NCI-H2171 treated with DMSO at 0.1 percent for 48 hours (cell line): Measurements from ENCODE around the gene CASKIN2.

Experiments
- DNase-seq: peaks from one replicate; lab custom pipeline; 2025; lab: John Stamatoyannopoulos, UW

CASKIN2 gene

DNA sequence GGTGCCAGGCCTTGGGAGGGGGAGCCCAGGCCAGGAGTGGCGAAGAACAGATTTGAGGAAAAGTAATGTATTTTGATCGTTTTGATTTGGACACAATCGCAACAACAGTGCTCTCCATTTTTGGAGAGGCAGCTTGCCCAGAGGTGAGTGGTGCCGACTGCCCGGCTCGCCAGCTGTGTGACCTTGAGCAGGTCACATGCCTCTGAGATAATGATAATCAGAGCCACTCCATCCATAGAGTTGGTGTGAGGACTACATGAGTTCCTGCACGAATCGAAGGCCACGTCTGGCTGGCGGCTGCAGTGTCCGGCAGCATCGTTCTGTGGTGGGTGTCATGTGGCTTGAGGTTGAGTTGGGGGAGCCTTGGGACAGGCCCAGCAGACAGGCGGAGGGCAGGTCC is 30.8 kb upstream of the CASKIN2 start:
- no peak for DNase-seq

DNA sequence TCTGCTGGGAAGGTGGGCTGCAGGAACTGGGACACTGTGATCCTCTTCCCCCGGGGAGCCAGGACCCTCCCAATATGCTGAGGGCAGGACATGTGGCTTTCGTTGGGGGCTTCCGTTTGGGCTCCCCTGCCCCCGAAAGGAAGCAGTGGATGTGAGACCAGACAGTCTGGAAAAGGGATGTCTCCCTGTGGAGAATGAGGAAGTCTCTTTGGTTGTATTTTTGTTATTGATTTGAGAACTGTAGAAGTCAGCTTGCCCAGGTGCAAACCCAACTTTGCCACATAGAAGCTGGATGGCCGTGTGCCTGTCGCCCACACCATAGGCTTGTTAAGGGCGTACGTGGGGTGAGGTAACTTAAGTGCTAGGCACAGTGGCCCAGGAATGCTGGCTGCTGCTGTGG is 28.9 kb upstream of the CASKIN2 start:
- DNase-seq = no peak

DNA sequence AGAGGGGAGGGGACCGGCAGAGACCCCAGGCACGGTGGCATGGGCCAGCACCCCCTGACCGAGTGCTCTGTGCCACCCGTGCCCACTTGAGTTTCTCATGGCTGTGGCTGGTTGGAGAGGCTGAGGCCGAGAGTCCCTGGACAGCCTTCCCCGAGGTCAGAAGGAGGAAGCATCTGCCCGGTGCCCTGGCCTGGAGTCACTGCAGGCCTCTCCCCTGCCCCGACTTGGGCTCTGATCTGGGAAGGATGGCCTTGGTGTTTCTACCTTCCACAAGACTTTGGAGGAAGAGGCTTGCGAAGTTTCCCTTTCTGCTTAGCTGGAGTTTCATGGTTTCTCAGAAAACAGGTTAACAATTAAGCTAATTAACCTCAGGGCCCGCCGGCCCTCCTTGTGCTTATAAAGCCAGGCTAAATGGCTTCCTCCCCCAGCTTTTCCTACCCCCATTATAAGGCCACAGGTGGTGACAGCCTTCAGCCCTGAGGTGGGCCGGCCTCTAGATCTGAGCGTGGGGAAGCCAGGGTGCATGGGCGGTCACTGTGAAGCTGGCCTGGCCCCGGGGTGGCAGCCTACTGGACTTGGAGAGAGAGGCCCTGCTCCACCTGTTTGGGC is 27.5 kb upstream of the CASKIN2 start:
- DNase-seq = no peak

DNA sequence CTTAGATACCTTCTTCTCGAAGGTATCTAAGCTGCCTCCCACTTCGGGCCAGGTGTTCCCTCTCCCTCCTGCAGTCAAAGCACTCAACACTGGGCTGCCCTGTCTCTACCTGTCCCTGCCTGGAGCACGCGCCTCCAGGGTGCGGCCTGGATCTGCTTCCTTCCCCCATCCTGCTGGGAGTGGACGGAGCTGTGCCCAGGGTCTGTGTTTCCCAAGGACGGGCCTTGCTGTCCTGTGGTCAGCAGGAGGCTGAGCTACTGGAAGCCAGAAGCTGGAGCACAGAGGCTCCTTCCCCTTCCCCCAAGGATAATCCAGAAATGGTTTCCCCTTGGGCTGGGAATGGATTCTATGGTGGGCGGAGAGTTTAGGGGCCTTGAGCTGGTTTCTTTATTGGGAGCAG is 26.9 kb upstream of the CASKIN2 start:
- DNase-seq = no peak

DNA sequence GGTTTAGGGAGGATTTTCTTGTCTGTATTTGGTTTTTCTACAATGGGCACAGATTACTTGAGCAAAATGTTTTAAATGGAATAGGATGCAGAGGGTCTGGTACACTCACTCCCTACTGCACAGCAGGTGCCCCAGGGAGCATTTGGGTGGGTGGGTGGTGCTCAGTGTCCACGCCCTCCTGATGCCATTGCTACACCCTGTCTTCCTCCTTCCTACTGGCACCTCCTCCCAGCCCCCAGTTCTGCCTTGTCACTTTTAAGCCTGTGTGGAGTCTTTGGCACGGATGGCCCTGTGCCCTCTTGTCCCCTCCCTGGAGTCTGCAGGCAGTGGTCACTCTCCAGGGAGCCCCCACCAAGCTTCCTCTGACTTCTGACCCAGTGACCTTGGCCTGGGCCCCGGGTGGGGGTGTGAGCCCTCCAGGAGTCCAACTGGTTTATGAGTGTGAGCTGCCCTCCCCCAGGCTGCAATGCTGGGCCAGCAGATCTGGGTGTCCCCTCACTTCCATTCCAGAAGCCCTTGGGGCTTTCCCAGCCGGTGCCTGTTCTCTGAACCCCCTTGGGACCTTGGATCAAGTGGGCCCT is 25.7 kb upstream of the CASKIN2 start:
- DNase-seq = peak; percentile 8

DNA sequence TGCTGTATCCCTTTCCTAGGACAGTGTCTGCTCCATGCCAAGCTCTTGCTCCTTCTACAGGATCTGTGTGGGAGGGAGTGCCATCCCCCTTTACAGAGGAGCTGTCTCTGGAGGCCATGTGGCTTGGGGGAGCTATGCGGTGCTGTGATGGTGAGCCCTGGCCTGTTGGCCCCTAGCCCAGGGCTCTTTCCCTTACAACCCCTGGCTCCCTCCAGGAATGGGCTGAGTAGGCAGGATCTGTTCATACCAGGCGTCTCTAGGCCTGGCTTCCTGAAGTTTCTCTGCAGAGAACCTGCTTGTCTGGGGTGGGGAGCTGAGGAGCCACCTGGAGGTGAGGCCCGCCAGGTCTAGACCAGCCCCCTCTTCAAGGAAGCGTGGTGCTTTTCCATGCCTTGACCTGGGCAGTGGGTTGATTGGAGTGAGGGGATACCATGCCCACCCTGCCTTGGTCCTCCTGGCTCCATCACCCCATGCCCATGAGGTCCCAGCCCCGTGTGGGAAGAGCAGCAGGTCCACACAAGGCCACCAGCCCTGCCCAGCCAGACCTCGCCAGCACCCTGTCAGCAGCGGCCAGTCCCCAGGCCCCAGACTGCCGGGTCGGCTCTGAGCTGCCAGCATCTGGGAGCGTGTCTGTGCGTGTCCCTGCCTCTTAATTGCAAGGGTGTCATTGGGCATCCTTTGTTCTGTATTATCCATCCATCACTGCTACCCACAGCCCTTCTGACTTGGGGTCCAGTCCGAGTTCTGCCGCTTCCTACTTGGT is 24.8 kb upstream of the CASKIN2 start:
- DNase-seq = no peak

DNA sequence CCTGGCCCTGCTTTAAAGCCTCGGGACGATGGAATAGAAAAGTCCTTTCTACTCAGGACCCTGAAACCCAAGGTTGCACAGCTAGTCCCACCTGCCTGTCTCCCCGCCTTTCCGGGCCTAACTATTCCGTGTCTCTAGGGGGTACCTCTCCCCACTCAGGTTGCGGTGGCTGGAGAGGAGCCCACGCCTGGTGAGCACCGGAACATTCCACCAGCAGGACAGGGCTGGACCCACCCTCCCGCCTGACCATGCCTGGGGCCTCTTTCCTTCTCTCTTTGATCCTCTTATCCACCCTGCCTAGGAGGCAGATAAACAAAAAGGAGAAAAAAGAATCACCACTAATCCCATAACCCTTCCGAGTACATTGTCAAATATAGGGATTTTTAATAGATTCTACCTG is 21.0 kb upstream of the CASKIN2 start:
- DNase-seq = no peak

DNA sequence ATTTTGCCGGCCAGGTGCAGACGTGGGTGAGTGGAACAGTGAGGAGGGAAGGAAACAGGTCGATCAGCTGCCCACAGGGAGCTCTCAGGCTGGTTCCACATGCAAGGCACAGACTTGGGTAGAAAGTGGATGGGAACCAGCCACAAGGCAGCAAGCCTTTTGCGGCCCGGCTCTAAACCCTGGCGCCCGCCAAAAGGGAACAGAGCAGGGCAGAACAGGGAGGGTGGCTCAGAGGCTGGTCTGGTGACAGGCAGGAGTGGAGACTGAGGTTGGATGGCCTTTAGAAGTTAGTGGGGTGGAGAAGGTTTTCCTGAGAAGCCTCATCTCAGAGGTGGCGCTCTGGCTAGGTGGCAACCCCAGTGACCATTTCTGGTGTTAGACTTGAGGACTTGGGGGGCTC is 20.5 kb upstream of the CASKIN2 start:
- no peak for DNase-seq

DNA sequence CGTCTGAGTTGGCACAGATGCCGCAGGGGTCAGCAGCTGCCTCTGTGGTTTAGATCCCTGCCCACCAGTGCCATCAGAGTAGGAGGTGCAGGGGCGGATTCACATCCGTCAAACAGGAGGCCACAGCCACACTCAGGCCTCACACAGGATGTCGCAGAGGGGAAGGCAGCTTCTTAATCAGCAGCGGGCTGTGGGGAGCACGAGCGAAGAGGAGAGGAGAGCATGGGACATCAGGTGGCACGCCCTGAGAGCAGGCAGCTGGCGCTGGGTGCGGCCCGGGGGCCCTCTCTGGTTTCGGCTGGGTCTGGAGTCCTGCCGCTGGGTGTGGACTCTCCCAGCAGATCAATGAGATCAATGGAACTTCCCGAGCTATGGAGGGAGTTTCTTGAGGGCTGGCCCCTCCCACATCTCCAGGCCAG is 19.8 kb upstream of the CASKIN2 start:
- no peak for DNase-seq

DNA sequence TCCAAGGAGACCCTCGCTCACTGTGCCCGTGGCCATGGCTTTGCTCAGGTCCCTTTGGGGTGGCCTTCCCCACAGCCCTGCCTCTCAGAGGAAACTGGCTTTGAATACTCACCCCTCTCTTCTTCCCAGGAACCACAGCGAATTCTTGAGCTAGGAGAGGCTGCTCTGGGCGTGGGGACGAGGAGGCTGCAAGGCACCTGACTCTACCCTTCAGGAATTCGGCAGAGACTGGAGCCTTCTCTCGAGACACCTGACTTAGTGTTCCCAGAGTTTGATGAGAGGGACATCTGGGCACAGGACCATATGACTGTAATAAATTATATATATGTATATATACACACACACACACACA is 16.4 kb upstream of the CASKIN2 start:
- DNase-seq = no peak

DNA sequence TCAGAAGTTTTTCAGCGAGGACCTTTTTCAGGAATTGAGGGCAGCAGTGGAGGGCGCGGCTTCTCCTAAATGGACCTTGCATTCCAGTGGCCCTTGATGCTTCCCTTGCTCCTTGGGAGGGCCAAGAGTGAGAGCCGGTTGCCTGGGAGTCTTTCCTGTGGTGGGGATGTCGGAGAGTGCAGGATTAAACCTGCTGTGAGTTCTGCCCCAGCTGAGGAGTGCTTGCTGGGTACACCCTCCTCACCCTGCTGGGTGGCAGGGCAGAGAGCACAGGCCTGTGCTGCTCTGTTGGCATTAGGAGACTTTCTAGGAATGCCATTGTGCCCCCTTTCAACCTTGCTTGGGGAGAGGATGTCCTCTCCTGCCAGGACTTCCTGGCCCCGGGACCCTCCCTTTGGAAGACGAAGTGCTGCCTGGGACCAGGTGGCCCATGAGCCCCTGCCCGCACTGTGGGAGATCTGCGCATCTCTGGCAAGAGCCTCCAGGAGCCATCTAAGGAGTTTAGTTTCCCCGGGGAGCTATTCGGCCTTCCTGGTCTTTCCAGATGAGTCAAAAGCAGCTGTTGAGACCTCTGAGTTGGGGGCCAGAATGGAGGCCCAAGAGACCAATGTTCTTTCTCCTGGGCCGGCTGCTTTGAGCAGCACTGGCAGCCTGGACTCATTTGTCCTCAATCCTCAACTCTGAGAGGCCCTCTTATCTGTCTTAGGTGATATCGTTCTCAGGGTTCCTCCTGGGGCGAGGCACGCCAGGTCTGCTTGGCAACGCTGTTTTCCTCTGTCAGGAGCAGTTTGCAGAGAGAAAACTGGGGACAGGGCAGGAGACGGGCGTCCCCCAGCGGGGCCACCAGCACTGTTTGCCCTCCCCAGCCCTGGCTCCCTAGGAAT is 15.7 kb upstream of the CASKIN2 start:
- no peak for DNase-seq

DNA sequence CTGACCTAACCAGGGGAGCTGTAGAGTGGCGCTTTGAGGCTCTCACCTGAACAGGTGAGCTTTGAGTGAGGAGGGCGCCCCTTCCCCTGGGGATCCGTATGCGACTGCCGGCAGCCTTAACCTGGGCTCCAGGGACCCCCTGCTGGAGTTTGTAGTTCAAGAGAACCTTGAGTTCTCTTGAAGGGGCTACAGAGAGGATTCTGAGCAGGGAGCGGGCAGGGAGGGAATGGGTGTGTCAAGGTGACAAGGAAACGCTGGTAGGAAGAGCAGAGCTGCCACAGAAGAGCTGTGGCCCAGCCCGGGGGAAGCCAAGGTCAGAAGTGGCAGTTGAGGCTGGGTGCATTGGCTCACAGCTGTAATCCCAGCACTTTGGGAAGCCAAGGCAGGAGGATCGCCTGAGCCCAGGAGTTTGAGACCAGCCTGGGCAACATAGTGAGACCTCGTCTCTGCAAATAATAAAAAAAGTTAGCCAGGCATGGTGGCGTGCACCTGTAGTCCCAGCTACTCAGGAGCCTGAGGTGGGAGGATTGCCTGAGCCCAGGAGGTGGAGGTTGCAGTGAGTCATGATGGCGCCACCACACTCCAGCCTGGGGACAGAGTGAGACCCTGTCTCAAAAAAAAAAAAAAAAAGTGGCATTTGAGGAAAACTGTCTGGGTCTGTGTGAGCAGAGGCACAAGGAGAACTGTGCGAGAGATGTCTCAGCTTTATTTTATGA is 11.4 kb upstream of the CASKIN2 start:
- no peak for DNase-seq

DNA sequence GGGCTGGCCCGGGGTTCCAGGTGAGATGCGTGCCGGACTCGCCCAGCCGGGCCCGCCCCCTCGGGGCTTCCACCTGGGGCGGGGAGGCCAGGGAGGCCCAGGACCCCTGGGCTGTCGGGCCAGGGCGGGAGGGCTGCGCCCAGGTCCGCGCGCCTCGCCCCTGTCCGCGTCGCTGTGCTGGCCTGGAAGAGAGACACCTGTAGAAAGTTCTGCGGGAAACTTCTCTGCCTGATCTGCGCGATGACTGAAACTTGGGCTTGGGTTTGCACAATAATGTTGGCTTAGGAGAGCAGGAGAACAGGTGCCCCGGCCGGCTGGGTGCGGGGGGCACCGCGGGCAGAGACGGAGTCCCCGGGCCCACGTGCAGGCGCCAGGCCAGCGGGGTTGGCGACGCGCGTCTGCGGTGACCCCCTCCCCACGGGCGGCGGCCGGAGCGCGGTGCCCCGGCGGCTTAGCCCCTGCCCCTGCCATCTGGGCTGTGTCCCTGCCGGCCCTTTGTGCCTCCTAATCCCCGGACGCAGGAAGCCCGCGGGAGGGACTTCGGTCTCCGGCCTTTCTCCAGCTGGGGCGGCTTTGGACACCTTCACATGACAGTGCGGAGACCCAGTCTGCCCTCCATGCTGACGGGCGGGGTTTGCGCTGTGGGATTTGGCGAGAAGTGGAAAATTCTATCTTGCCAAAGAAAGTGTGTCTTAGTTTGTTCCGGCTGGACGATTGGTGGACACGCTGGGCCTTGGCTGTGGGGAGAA is 10.6 kb upstream of the CASKIN2 start:
- DNase-seq = peak; percentile 21

DNA sequence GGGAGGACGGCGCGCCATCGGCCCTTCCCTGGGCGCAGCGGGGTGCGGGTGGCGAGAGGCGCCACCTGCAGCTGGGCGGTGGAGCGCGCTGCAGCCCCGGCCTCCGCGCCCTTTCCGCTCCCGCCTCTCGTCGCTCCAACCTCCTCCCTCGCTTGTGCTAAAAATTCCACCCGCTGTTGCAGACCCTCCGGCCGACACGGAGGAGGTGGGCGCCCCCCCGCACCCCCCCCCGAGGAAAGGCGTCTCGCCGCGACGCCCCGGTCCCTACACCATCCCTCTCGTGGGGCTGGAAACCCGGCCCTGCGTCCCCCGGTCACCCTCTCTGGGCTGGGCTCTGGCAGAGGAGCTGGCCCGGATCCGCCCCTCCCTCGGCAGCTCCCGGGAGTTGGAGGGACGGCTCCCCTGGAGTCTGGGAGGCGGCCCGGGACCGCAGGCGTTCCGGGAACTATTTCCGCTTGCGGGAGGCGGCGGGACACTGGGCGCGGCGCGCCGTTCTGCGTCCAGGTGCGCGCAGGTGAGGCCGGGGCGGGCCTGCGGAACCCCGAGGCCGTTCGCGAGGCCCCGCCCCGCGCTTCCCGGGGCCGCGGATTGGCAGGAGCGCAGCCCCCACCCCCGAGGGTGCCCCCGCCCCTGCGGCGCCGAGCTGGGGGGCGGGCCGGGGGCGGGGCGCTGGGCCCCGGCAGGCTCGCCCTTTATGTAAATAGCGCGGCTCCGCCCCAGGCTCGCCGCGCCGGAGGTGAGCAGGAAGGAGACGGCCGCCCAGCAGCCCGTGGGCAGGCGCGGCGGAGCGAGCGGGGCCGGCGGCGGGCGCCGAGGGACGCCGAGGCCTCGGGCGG is 9.9 kb upstream of the CASKIN2 start, which contains the start of gene LLGL2:
Gene LLGL2 (plus strand): TSS at position 728 of the 836 bp plus-strand sequence. CDS start 17,730 bp downstream, outside the sequence.
- DNase-seq = peak; percentile 83

DNA sequence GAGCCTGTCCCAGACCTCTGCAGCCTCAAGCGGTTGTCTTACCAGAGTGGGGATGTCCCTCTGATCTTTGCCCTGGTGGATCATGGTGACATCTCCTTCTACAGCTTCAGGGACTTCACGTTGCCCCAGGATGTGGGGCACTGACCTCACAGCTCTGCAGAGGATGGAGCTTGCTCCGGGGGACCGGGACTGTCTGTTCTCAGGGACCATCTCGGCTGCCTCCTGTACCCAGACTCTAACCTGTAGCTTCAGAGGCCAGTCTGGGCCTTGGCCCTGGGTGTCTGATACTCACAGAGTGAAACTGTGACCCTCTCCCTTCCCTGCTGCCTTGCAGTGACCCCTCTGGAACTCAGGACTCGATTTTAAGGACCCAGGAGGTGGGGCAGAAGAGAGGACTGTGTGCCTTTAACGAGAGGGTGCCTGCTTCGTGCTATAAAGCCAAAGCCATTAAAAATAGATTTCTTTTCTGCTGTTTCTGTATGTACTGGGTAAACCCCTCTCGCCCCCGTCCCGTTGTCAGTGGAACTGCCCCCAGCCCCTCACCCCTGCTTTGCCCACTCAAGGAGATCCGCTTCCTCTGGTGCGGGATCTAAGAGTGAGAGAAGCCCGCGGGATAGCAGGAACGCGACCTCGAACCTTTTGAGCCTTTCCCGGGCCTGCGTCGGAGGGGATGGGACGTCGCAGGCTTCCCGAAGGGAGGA is 9.1 kb upstream of the CASKIN2 start:
- DNase-seq = no peak

DNA sequence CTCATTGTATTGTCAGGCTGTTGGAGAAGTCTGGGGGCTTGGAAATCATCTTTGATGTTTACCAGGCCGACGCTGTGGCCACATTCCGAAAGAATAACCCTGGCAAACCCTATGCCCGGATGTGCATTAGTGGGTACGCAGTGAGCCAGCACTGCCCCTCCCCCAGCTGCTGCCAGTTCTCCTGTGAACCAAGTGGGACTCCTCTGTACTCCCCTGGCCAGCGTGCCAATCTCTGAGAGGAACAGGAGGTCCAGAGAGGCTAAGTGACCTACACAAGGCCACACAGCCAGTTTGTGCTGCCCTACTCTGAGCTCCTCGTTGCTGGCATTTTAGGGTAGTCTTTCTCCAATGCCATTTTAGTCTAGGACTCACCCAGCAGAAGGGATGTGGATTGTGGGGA is 8.3 kb upstream of the CASKIN2 start:
- DNase-seq = no peak

DNA sequence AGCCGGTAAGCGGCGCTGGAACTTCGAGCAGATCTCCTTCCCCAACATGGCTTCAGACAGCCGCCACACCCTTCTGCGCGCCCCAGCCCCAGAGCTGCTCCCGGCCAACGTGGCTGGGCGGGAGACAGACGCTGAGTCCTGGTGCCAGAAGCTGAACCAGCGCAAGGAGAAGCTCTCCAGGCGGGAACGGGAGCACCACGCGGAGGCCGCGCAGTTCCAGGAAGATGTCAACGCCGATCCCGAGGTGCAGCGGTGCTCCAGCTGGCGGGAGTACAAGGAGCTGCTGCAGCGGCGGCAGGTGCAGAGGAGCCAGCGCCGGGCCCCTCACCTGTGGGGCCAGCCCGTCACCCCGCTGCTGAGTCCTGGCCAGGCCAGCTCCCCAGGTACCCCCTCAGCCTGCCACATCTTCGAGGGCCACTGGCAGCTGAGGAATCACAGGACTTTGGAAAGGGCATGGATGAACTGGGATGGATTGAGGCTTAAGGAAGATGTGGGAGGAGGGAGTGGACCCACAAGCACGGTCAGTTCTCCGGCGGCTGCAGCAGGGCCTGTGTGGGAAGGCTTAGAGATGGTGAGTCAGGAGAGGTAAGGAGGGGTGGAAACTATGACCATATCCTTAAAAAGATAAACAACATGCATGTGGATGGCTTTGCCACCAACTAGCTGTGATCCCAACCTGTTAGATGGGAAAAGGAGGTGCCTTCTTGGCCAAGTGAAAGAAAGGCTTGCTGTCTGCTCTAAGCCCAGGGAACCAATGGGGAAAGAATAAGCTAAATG is 6.8 kb upstream of the CASKIN2 start:
- DNase-seq = no peak

DNA sequence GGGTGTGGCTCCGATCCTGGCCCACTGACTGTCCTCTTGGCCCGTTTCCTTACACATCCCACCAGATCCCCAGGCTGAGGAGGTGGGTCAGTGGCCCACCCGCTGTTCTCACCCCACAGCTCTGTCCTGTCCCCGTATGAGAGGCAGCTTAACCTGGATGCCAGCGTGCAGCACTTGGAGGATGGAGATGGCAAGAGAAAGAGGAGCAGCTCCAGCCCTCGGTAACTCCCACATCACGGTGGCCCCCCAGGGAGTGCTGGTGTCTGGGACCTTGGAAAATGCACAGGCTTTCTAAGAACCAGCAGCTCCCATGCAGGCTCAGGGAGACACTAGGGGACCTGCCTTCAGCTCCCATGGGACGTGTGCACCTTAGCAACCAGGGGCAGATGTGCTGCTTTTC is 6.0 kb upstream of the CASKIN2 start:
- DNase-seq = no peak

DNA sequence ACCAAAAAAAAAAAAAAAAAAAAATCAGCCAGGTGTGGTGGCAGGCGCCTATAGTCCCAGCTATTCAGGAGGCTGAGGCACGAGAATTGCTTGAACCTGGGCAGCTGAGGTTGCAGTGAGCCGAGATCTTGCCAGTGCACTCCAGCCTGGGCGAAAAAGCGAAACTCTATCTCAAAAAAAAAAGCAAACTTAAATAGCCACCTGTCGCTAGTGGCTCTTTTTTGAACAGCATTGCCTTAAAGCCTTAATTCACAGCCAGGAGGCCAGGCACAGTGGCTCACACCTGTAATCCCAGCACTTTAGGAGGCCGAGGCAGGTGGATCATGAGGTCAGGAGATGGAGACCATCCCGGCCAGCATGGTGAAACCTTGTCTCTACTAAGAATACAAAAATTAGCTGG is 5.1 kb upstream of the CASKIN2 start:
- peak; percentile 23 for DNase-seq
